Mesothelial cell of epicardium (in vitro differentiated cells): ENCODE measurements around the gene LMOD2. TPM values are rescaled to one million over a fixed set of nuclear protein-coding genes. Genes with fewer than 3 reads are reported as not detected.

Source experiments
- DNase-seq, 2 experiments: peaks; one replicate each; pipeline ENCODE4 v3.0.0; 2021; ENCODE audit warnings: low spot score in 2 of 2; ENCODE audit not compliant: unreplicated experiment in 2 of 2
- H3K27ac Mint-ChIP-seq: 2 replicates; pipeline ENCODE4 v1.8.0; 2021; ENCODE audit warnings: mixed read lengths
- H3K27me3 Mint-ChIP-seq: 2 replicates; pipeline ENCODE4 v1.8.0; 2021; ENCODE audit warnings: low read depth, mixed read lengths
- H3K36me3 Mint-ChIP-seq: 2 replicates; pipeline ENCODE4 v1.8.0; 2021; ENCODE audit warnings: mixed read lengths
- H3K4me1 Mint-ChIP-seq: 2 replicates; pipeline ENCODE4 v1.8.0; 2021; ENCODE audit warnings: mixed read lengths
- H3K4me3 Mint-ChIP-seq: 2 replicates; pipeline ENCODE4 v1.8.0; 2021; ENCODE audit warnings: mild to moderate bottlenecking, moderate library complexity, mixed read lengths
- H3K9me3 Mint-ChIP-seq: 2 replicates; pipeline ENCODE4 v1.8.0; 2021; ENCODE audit warnings: mixed read lengths
- CTCF ChIP-seq: fragments of 200-600 bp; sonication (generic); IDR thresholded peaks from one replicate; pipeline ENCODE4 v1.5.0; 2021; ENCODE audit warnings: antibody characterized with exemption; ENCODE audit not compliant: unreplicated experiment
- total RNA-seq: library from RNA; stranded (reverse); gene quantifications from 3 replicates; pipeline ENCODE4 v1.2.1, GENCODE V29; 2021

LMOD2 gene
- total RNA-seq, 1 donor from 2014 or later = not detected

DNA sequence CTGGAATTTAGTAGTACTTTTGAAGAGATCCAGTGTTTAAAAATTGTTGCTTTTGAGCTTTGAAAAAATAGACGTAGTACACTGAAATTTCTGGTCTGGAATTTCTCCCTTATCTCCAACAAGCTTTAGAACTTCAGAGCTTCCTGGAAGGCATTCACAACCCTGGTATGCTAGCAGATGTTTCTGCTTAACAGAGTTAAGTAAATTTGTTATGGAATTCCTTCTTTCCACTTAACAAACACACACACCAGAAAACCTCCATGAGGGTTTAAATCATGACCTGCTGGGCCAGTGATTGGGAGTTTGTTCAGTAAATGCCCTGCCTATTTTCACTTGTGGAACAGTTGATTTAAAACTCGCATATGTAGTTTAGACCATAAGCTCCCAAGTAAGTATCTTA lies 40.3 kb upstream of the LMOD2 start:
- Mint-ChIP-seq H3K36me3 (no peaks in the 10 kb centered on the region), H3K27me3 (no peaks in the 10 kb centered on the region), H3K4me3 (no peak overlapping the region), H3K4me1 (peaks cover 25% of the 10 kb centered on the region), H3K27ac (peak overlapping the region; percentile 86), H3K9me3 (peaks cover 3% of the 10 kb centered on the region)
- DNase-seq = no peak
- TF ChIP-seq CTCF = no peak

- H3K27me3 Mint-ChIP-seq = no peaks in the 10 kb centered on the region
- H3K27ac Mint-ChIP-seq = no peak overlapping the region
- H3K4me1 Mint-ChIP-seq = peaks cover 25% of the 10 kb centered on the region
- peaks cover 3% of the 10 kb centered on the region for H3K9me3 Mint-ChIP-seq
- no peak overlapping the region for H3K4me3 Mint-ChIP-seq
- TF ChIP-seq CTCF = no peak
- DNase-seq = no peak
- no peaks in the 10 kb centered on the region for H3K36me3 Mint-ChIP-seq
Observed at GRCh38 chr7:123616223-123616622, 39.4 kb upstream of the LMOD2 start.

- Mint-ChIP-seq H3K27me3 (no peaks in the 10 kb centered on the region), H3K9me3 (no peaks in the 10 kb centered on the region), H3K4me1 (no peaks in the 10 kb centered on the region), H3K4me3 (no peak overlapping the region), H3K36me3 (no peaks in the 10 kb centered on the region), H3K27ac (no peak overlapping the region)
- TF ChIP-seq CTCF = no peak
- no peak for DNase-seq
Observed at GRCh38 chr7:123621707-123622106, 34.0 kb upstream of the LMOD2 start.

- no peak for DNase-seq
- H3K4me1 Mint-ChIP-seq = no peaks in the 10 kb centered on the region
- H3K27ac Mint-ChIP-seq = no peak overlapping the region
- TF ChIP-seq CTCF = no peak
- H3K4me3 Mint-ChIP-seq = no peak overlapping the region
- H3K36me3 Mint-ChIP-seq = no peaks in the 10 kb centered on the region
- no peaks in the 10 kb centered on the region for H3K9me3 Mint-ChIP-seq
- H3K27me3 Mint-ChIP-seq = no peaks in the 10 kb centered on the region
Observed at GRCh38 chr7:123622660-123623386, 32.8 kb upstream of the LMOD2 start.

- H3K4me1 Mint-ChIP-seq = no peaks in the 10 kb centered on the region
- no peaks in the 10 kb centered on the region for H3K27me3 Mint-ChIP-seq
- no peak for DNase-seq
- no peak overlapping the region for H3K4me3 Mint-ChIP-seq
- TF ChIP-seq CTCF = peak; percentile 22
- no peak overlapping the region for H3K27ac Mint-ChIP-seq
- H3K9me3 Mint-ChIP-seq = no peaks in the 10 kb centered on the region
- H3K36me3 Mint-ChIP-seq = no peaks in the 10 kb centered on the region
Observed at GRCh38 chr7:123624527-123625183, 31.0 kb upstream of the LMOD2 start.
